ENCODE data around the gene OPALIN. TPM values are rescaled to one million over a fixed set of nuclear protein-coding genes. Genes with fewer than 3 reads are reported as not detected.

Gene OPALIN
- total RNA-seq, 2 donors from 2014 or later, result 0.17 TPM; not detected in 1

DNA sequence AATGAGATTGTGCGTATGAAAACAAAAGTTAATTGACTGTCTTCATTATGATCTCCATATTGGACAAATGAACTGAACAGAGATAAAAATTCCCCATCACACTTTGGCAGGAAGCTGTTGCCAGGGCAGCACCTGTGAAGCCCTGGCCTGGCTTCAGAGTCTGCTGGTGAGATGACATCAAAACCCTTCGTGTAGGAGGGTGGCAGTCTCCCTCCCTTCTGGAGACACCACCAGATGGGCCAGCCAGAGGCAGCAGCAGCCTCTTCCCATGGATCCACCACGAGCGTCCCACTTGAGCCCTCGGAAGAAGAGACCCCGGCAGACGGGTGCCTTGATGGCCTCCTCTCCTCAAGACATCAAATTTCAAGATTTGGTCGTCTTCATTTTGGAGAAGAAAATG is 54.6 kb downstream of the OPALIN start, which contains the start of gene DNTT:
Gene DNTT (plus strand): TSS at position 205 of the 400 bp plus-strand sequence. CDS start 64 bp downstream, at position 269.
- no peaks in the 10 kb centered on the region for H3K36me3 ChIP-seq
- TF ChIP-seq POLR2A (IDR thresholded peaks at IDR 0.05), result no peak
- TF ChIP-seq, protein P1, sequence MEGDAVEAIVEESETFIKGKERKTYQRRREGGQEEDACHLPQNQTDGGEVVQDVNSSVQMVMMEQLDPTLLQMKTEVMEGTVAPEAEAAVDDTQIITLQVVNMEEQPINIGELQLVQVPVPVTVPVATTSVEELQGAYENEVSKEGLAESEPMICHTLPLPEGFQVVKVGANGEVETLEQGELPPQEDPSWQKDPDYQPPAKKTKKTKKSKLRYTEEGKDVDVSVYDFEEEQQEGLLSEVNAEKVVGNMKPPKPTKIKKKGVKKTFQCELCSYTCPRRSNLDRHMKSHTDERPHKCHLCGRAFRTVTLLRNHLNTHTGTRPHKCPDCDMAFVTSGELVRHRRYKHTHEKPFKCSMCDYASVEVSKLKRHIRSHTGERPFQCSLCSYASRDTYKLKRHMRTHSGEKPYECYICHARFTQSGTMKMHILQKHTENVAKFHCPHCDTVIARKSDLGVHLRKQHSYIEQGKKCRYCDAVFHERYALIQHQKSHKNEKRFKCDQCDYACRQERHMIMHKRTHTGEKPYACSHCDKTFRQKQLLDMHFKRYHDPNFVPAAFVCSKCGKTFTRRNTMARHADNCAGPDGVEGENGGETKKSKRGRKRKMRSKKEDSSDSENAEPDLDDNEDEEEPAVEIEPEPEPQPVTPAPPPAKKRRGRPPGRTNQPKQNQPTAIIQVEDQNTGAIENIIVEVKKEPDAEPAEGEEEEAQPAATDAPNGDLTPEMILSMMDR (IDR thresholded peaks at IDR 0.05), result no peak
- no peak for TF ChIP-seq POLR2AphosphoS5 (IDR thresholded peaks at IDR 0.05)
- intact Hi-C loops (cut with DNase I), result no loop called here
- no peaks in the 10 kb centered on the region for H3K9me3 ChIP-seq
- 89% methylated on average over 8 of the region's 8 CpGs for WGBS
- no peak within 1 kb of the TSS for H3K27ac ChIP-seq
- H3K27me3 ChIP-seq (replicated peaks; ENCODE audit: insufficient read depth), result no peaks in the 10 kb centered on the region
- no peak for DNase-seq (ENCODE audit: low spot score)
- no peaks in the 10 kb centered on the region for H3K4me1 ChIP-seq (replicated peaks)
- no peak within 1 kb of the TSS for H3K4me3 ChIP-seq

DNA sequence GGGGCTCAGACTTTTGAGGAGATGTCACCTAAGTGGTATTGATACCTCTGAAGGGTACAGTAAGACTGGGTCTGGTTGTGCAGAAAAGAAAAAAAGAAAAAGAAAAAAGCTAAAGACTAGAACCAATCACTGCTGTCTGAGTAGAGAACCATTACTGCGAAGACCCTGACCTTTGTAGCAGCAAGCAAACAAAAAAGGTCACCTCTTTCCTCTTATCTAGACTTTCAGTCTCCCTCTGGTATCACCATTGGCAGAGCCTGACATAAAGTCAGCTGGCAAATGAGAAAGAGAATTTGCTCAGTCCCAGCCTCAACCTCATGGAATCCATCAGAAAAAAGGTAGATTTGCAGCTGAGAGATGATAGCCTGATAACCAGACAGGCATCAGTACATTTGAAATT is 57.2 kb downstream of the OPALIN start:
- no peaks in the 10 kb centered on the region for H3K27me3 ChIP-seq (replicated peaks; ENCODE audit: insufficient read depth)
- H3K27ac ChIP-seq, result no peak overlapping the region
- no peak overlapping the region for H3K4me3 ChIP-seq
- H3K4me1 ChIP-seq (replicated peaks), result no peaks in the 10 kb centered on the region
- no peak for DNase-seq (ENCODE audit: low spot score)
- H3K36me3 ChIP-seq, result no peaks in the 10 kb centered on the region
- no peaks in the 10 kb centered on the region for H3K9me3 ChIP-seq
- intact Hi-C loops (cut with DNase I), result no loop called here
- TF ChIP-seq POLR2AphosphoS5 (IDR thresholded peaks at IDR 0.05) (no peak), POLR2A (IDR thresholded peaks at IDR 0.05) (no peak)
- TF ChIP-seq, protein P1 (IDR thresholded peaks at IDR 0.05), result no peak
- WGBS, result 54% methylated on average over 1 of the region's 1 CpG

DNA sequence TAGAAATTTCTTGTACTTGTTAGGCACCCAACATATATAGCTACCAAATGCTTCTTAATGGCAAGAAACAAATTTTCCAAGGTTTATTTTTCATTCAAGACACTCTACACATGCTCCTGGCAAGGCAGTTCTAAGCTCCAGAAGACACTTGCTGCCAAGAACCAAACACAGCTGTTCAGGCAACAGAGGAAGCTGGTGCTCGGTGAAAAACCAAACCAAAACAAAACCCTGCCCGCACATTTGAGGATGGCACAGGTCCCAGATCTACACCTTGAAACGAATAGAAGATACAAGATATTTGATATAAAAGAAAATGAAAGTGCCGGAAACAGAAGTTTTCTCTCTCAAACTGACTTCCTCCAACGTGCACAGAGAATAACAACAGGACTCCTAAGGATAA is 59.4 kb downstream of the OPALIN start:
- Histone ChIP-seq H3K27me3 (replicated peaks; ENCODE audit: insufficient read depth) (no peaks in the 10 kb centered on the region), H3K4me1 (replicated peaks) (no peaks in the 10 kb centered on the region), H3K4me3 (no peak overlapping the region), H3K27ac (no peak overlapping the region), H3K36me3 (no peaks in the 10 kb centered on the region), H3K9me3 (no peaks in the 10 kb centered on the region)
- no peak for DNase-seq (ENCODE audit: low spot score)
- no peak for TF ChIP-seq POLR2A (IDR thresholded peaks at IDR 0.05)
- TF ChIP-seq POLR2AphosphoS5 (IDR thresholded peaks at IDR 0.05), result no peak
- TF ChIP-seq, protein P1 (IDR thresholded peaks at IDR 0.05), result no peak
- 10% methylated on average over 5 of the region's 5 CpGs for WGBS
- intact Hi-C loops (cut with DNase I), result loop anchor here (10.0 kb wide), 1 partner anchor 285 kb away; no protein-coding TSS in a partner anchor

DNA sequence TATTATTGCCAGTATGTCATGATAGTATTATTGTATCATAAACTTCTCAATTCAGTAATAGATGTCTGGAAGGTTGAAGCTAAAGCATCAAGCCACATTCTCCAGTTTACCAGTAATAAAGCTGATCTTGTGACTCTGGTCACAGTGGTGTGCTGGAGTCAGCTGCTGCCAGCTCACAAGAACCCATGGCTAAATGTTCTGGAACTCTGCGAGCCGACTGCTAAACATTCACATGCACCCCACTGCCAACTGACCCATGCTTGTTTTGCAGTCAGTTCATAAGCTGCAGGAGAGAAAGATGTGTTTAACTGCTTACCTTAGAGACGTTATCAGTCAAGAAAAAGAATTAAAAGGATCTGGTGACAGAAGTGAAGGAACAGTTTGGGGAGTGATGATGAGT is 60.4 kb downstream of the OPALIN start:
- Histone ChIP-seq H3K9me3 (no peaks in the 10 kb centered on the region), H3K27ac (no peak overlapping the region), H3K36me3 (no peaks in the 10 kb centered on the region), H3K4me3 (no peak overlapping the region), H3K4me1 (replicated peaks) (no peaks in the 10 kb centered on the region), H3K27me3 (replicated peaks; ENCODE audit: insufficient read depth) (no peaks in the 10 kb centered on the region)
- intact Hi-C loops (cut with DNase I), result loop anchor here (10.0 kb wide), 1 partner anchor 284 kb away; no protein-coding TSS in a partner anchor
- 72% methylated on average over 3 of the region's 3 CpGs for WGBS
- TF ChIP-seq, protein P1 (IDR thresholded peaks at IDR 0.05), result no peak
- TF ChIP-seq POLR2A (IDR thresholded peaks at IDR 0.05), result no peak
- TF ChIP-seq POLR2AphosphoS5 (IDR thresholded peaks at IDR 0.05), result no peak
- DNase-seq (ENCODE audit: low spot score), result no peak

DNA sequence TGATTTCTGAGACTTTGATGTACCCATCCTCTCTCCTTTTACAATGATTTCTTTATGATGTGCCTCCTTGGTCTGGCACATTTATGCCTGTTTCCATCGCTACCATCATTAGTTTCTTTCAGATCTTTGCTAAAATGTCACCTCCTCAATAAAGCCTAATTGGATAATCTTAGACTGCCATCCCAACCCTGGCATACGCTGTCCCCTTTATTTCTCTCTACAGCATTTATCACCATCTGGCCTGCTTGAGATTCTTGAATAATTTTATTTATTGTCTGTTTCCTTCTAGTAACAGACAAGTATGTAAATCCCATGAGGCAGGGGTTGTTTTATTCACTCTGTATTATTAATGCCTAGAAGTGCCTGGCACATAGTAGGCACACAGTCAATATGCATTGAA is 61.3 kb downstream of the OPALIN start:
- Histone ChIP-seq H3K36me3 (no peaks in the 10 kb centered on the region), H3K27me3 (replicated peaks; ENCODE audit: insufficient read depth) (no peaks in the 10 kb centered on the region), H3K27ac (no peak overlapping the region), H3K9me3 (no peaks in the 10 kb centered on the region), H3K4me3 (no peak overlapping the region), H3K4me1 (replicated peaks) (no peaks in the 10 kb centered on the region)
- no peak for DNase-seq (ENCODE audit: low spot score)
- intact Hi-C loops (cut with DNase I), result loop anchor here (10.0 kb wide), 1 partner anchor 283 kb away; no protein-coding TSS in a partner anchor
- TF ChIP-seq POLR2A (IDR thresholded peaks at IDR 0.05) (no peak), POLR2AphosphoS5 (IDR thresholded peaks at IDR 0.05) (no peak)
- TF ChIP-seq, protein P1 (IDR thresholded peaks at IDR 0.05), result no peak
- WGBS, result 93% methylated on average over 2 of the region's 2 CpGs

Data from prostate gland (tissue), 2 donors.